Stimulated activated CD4-positive, alpha-beta T cell treated with anti-CD3 and anti-CD28 coated beads, TNF-alpha, amount 100 ng/mL, for 1 hour (primary cell): ENCODE data around the gene TTF1.

Experiments used
- DNase-seq, 3 donors: peaks; one replicate each; pipeline ENCODE4 v3.0.0-alpha.2; 2020; ENCODE audit warnings: low read depth in 3 of 3, low spot score in 1 of 3

TTF1 gene

DNA sequence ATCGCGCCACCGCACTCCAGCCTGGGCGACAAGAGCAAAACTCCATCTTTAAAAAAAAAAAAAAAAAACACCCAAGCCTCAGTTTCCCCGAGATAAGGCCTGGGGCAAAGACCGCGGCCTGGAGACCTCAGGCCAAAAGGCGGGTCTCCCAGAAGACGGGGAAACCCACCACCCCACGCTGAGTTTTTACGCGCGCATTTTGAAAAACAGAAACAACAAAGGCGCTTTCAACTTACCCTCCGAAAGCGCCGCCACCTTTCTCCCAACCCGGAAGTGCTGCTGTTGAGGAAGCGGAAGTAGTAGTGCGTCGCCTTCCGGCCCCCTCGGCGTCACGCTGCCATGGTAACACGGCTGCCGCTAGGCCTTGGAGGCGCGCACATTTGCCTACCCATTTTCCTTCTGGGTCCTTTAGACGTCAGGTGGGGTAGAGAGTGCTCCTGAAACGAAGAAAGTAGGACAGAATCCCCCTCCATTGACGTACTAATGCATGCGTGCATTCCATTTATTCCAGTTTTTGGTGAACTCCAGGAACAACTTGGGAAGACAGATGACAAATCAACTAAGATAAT, at the start of gene TTF1:
TSS of gene TTF1 (minus strand) at position 287 of the 569 bp plus-strand sequence. CDS start 4,019 bp downstream, outside the sequence.
- DNase-seq = peak; percentile 83 to 84 (median 83)

- DNase-seq = no peak
These were observed 49.6 kb upstream of the TTF1 start for GRCh38 chr9:132456241-132456640.

DNA sequence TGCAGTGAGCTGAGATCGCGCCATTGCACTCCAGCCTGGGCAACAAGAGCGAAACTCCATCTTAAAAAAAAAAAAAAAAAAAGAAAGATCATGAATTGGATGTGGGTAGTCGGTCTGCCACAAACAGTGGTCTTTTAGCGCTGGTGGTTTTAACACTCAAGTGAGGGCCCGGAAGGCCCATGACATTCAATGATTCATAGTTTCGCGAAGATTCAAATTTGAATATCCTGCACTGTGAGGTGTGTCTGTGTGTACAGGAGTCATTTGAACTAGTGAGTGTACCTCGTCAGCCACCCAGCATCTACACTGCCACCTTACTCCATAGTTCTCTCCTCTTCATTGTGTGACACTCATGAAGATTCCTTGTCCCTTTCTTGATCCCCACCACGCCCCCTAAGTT, 44.6 kb upstream of the TTF1 start:
- no peak for DNase-seq

GRCh38 chr9:132447902-132448301, 41.3 kb upstream of the TTF1 start:
- DNase-seq = no peak

- no peak for DNase-seq
These were observed 40.7 kb upstream of the TTF1 start for GRCh38 chr9:132447346-132447745.

DNA sequence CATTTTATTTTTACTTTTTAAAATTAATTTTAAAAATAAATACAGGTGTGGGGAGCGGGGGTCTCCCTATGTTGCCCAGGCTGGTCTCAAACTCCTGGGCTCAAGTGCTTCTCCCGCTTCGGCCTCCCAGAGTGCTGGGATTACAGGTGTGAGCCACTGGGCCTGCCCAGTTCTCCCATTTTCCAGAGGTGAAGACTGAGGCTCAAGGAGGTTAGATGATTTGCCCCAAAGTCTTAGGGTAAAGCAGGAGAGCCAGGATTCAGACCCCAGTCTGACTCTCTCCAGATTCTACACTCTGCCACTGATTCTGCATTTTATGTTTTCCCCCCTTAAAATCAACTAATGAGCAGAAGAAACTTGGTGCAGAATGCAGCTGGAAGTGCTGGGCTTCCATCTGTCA, 40.2 kb upstream of the TTF1 start:
- DNase-seq = no peak

GRCh38 chr9:132443951-132444607, 37.4 kb upstream of the TTF1 start:
- no peak for DNase-seq

- DNase-seq = no peak
These were observed 34.8 kb upstream of the TTF1 start for GRCh38 chr9:132441404-132441803.

DNA sequence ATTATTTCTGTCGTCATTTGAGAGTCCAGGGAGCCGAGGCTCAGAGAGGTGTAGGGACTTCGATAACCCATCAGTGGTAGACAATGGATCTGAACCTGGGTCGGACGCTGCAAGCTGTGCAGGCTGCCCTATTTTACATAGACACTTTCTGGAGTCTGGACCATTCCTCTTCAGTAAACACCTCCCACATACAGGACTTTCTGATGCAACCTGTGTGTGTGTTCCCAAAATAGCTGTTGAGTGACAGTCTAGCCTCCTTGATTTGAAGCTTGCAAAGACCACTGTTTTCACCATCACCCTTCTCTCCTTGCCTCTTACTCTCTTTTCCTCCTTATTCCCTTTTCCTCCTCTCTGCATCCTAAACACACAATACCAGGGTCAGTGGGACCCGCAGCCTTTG, 34.1 kb upstream of the TTF1 start:
- no peak for DNase-seq

DNA sequence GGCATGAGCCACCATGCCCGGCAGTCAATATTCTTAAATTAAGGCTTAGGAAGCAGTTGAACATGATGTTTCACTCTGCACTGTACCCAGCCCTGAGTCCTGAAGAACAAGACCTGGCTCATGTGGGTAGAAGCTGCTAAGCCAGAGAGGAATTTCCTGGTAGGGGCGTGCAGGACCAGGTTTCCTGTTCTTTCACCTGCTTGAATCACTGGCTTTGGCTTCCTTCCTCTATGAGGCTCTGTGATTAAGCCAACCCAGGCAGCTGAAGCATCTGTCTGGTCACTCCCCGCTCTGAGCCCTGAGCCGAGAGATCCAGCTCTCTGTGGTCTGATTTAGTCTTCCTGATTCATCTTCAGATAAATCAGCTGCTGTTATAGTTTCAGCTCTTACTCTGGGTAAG, 32.5 kb upstream of the TTF1 start:
- DNase-seq = no peak

DNA sequence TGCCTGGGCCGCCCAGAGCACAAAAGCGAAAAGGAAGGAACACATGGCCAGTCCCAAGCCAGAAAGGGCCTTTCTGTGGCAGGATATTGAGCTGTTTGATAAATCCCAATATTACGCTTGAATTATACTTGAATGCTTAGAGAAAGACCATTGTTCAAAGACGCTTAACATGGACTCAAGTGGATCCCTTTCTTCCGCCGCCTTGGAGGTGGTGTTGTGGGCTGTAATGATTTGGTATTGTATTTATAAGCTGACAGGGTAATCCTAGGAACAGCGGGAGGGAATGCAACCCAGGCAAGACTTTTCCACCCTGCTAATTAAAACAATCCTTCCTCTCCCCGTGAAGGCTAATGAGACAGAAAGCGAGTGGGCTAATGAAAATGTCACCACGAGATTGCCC, 28.2 kb upstream of the TTF1 start:
- DNase-seq = no peak

DNA sequence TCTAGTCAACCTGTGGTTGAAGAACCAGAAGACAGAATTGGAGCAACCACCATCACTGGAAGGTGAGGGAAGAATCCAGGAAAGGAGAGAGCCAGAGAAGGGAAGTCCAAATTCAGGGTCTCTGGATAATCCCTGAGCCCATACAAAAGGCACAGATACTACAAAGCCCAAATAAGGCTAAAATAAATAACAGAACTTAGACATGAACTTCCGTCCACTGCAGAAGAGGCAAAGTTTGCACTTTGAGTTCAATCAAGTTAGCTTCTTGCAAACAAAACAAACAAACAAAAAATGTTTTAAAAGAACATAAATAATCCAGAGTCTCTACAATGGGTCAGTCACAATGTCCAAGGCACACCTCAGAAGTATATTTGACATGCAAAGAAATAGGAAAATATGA, 24.4 kb upstream of the TTF1 start:
- no peak for DNase-seq

- no peak for DNase-seq
These were observed 20.2 kb upstream of the TTF1 start for GRCh38 chr9:132426639-132427414.

- DNase-seq = no peak
These were observed 19.0 kb upstream of the TTF1 start for GRCh38 chr9:132425675-132426062.

DNA sequence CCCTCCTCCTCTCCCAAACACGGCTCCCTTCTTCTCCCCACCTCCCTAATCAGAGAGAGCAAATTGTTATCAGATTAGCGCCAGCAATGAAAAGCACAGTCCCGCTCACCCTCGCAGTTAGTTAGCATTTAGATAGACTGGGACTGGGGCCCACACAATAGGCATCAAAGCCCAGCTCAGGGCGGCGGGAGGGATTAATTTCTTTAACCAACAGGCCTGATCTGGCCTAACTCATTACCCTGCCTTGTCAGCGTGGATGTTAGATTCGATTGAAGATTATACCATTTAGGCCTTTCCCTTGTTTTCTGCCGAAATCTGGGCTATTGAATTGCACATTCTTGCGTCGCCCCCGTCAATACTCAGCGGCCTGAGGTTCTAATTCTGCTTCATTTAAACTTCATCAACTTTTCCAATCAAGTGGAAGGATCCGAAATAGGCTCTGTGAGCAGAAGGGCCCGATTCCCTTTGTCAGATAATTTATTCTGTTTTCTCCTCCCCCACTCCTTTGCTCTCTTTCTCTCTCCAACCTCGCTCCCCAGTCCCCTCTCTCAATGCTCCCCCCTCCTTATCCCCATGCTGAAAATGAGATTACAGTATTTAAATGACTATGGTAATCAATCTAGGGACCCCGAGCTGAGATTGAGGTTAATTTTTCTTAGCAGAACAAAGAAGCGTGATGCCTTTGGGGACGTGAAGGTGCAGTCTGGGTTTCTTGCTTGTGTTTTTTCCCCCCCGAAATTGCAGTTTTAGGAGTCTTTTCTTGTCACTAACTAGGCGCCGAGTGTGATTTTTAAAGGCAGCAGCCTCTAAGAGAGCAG, 18.4 kb upstream of the TTF1 start:
- DNase-seq = no peak

- no peak for DNase-seq
These were observed 16.9 kb upstream of the TTF1 start for GRCh38 chr9:132423503-132423902.

- no peak for DNase-seq
These were observed 15.9 kb upstream of the TTF1 start for GRCh38 chr9:132422574-132422973.

GRCh38 chr9:132418726-132419363, 12.2 kb upstream of the TTF1 start:
- no peak for DNase-seq

- no peak for DNase-seq
These were observed 8.5 kb upstream of the TTF1 start for GRCh38 chr9:132415181-132415580.

- DNase-seq = no peak
These were observed 8.1 kb upstream of the TTF1 start for GRCh38 chr9:132414731-132415130.

GRCh38 chr9:132413926-132414325, 7.3 kb upstream of the TTF1 start:
- no peak for DNase-seq
